ENCODE measurements around the gene SH2D2A. TPM values are rescaled to one million over a fixed set of nuclear protein-coding genes. Genes with fewer than 3 reads are reported as not detected.

The SH2D2A gene
- total RNA-seq, 2 experiments from 2014 or later: 2.1 to 5.8 TPM

DNA sequence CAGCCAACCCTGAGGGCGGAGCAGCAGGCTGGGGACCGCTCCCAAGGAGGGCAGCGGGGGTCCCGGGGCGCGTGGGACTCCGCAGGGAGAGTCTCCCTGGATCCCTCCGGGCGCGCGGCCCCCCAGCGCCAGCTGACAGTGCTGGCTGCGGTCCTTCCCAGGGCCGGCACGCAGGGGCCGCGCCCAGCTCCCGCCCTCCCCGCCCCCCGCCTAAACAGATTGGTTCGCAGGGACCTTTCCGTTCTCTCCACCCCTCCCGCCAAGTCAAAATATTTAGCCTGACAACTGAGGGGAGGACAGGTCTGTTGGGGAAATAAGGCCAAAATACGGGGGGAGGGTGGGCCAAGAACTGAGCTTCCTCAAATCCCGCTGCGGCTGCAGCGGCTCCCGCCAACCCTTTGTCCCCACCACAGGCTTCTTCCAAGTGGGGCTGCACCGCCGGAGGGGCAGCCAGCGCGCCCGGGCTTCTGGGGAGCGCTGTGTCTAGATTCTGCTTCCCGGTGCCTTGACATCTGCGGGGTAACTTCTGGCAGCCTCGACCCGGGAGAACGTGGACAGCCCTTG lies 42.4 kb upstream of the SH2D2A start, which contains the start of gene INSRR:
INSRR (minus strand) TSS at position 159 of the 564 bp plus-strand sequence. CDS start 496 bp downstream, outside the sequence.
- Histone ChIP-seq H4K20me1 (ENCODE audit: insufficient read depth, low read length) (no peaks in the 10 kb centered on the region), H3K27ac (ENCODE audit: low read depth, low read length, poor library complexity, severe bottlenecking) (no peak within 1 kb of the TSS), H3K36me3 (ENCODE audit: insufficient read depth, low read length) (no peaks in the 10 kb centered on the region), H3K79me2 (ENCODE audit: insufficient read depth, low read depth, low read length) (no peaks in the 10 kb centered on the region), H3K4me3 (ENCODE audit: low read depth, low read length, poor library complexity, severe bottlenecking) (peak within 1 kb of the TSS; percentile 11), H3K9me3 (ENCODE audit: low read length) (no peaks in the 10 kb centered on the region), H3K4me1 (ENCODE audit: insufficient read depth, low read length, poor library complexity, severe bottlenecking) (peaks cover 4% of the 10 kb centered on the region), H3K9me2 (ENCODE audit: insufficient read depth, low read length) (no peaks in the 10 kb centered on the region), H2AFZ (ENCODE audit: low read length) (no peak within 1 kb of the TSS), H3K4me2 (ENCODE audit: low read length) (peak within 1 kb of the TSS; percentile 65)
- POLR2A ChIA-PET: interaction anchor here (0.6 kb wide), 1 partner anchor 133 kb away, joined by 5 read pairs; no protein-coding TSS in a partner anchor
- intact Hi-C loops (cut with micrococcal nuclease; ENCODE audit: unreplicated experiment): no loop called here
- no TSS peak for BruUV-seq (replicated peaks)
- TF ChIP-seq, protein P1, sequence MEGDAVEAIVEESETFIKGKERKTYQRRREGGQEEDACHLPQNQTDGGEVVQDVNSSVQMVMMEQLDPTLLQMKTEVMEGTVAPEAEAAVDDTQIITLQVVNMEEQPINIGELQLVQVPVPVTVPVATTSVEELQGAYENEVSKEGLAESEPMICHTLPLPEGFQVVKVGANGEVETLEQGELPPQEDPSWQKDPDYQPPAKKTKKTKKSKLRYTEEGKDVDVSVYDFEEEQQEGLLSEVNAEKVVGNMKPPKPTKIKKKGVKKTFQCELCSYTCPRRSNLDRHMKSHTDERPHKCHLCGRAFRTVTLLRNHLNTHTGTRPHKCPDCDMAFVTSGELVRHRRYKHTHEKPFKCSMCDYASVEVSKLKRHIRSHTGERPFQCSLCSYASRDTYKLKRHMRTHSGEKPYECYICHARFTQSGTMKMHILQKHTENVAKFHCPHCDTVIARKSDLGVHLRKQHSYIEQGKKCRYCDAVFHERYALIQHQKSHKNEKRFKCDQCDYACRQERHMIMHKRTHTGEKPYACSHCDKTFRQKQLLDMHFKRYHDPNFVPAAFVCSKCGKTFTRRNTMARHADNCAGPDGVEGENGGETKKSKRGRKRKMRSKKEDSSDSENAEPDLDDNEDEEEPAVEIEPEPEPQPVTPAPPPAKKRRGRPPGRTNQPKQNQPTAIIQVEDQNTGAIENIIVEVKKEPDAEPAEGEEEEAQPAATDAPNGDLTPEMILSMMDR (conservative IDR thresholded peaks at IDR 0.05; ENCODE audit: low read length): no peak
- no peak for TF ChIP-seq EZH2phosphoT487 (IDR thresholded peaks at IDR 0.05; ENCODE audit: borderline replicate concordance, low read depth, low read length)
- CTCF ChIA-PET (ENCODE audit: unreplicated experiment): no interaction called here
- no peak for DNase-seq (ENCODE audit: low spot score)

DNA sequence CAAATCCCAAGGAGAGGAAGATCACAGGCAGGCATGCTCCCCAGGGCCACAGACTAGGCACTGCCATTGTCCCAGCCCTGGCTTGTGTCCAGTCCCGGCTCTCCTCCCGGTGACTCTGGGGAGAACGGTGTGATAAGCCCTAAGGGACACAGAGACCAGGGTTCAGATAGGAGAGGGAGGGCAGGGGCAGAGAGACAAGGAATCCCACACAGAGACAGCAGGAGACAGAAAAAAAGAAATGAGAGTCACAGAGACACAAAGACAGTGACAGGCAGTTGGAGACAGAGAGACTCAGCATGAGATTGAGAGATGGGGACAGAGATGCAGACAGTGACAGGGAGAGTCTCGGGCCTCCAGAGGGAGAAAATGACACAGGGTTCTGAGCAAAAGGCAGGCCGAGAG lies 41.9 kb upstream of the SH2D2A start:
- Histone ChIP-seq H2AFZ (ENCODE audit: low read length) (no peak overlapping the region), H3K4me1 (ENCODE audit: insufficient read depth, low read length, poor library complexity, severe bottlenecking) (peaks cover 4% of the 10 kb centered on the region)

More for the DNA sequence above, 41.9 kb upstream of the SH2D2A start:
- Histone ChIP-seq H3K27ac (ENCODE audit: low read depth, low read length, poor library complexity, severe bottlenecking) (no peak overlapping the region), H3K9me3 (ENCODE audit: low read length) (no peaks in the 10 kb centered on the region), H3K4me3 (ENCODE audit: low read depth, low read length, poor library complexity, severe bottlenecking) (no peak overlapping the region), H3K9me2 (ENCODE audit: insufficient read depth, low read length) (no peaks in the 10 kb centered on the region), H3K4me2 (ENCODE audit: low read length) (no peak overlapping the region), H3K79me2 (ENCODE audit: insufficient read depth, low read depth, low read length) (no peaks in the 10 kb centered on the region), H3K36me3 (ENCODE audit: insufficient read depth, low read length) (no peaks in the 10 kb centered on the region), H4K20me1 (ENCODE audit: insufficient read depth, low read length) (no peaks in the 10 kb centered on the region)
- ChIA-PET CTCF (ENCODE audit: unreplicated experiment) (no interaction called here), POLR2A (interaction anchor here (0.8 kb wide), 1 partner anchor 80 kb away, joined by 4 read pairs; no protein-coding TSS in a partner anchor)
- TF ChIP-seq, protein P1 (conservative IDR thresholded peaks at IDR 0.05; ENCODE audit: low read length): no peak
- TF ChIP-seq EZH2phosphoT487 (IDR thresholded peaks at IDR 0.05; ENCODE audit: borderline replicate concordance, low read depth, low read length): no peak
- intact Hi-C loops (cut with micrococcal nuclease; ENCODE audit: unreplicated experiment): no loop called here
- BruUV-seq (replicated peaks): no TSS peak
- DNase-seq (ENCODE audit: low spot score): no peak
